HG03354 (cell line): ENCODE measurements around the gene DDX24.

Experiments
- ATAC-seq: cut with Tn5 transposase; IDR thresholded peaks from one replicate; pipeline ENCODE4 v1.9.1; 2021; ENCODE audit warnings: mild to moderate bottlenecking; ENCODE audit not compliant: unreplicated experiment, poor library complexity, severe bottlenecking

Gene DDX24

GRCh38 chr14:94020267-94020666 is 60.7 kb downstream of the DDX24 start:
- ATAC-seq = no peak

GRCh38 chr14:94019329-94019728 is 61.7 kb downstream of the DDX24 start:
- no peak for ATAC-seq

- no peak for ATAC-seq
These were observed 62.7 kb downstream of the DDX24 start for GRCh38 chr14:94018308-94018707.

- no peak for ATAC-seq
These were observed 64.5 kb downstream of the DDX24 start for GRCh38 chr14:94016446-94016976.

GRCh38 chr14:94015223-94015622 is 65.8 kb downstream of the DDX24 start:
- ATAC-seq = no peak

GRCh38 chr14:94014382-94014781 is 66.6 kb downstream of the DDX24 start:
- no peak for ATAC-seq

- no peak for ATAC-seq
These were observed 69.2 kb downstream of the DDX24 start for GRCh38 chr14:94011795-94012194.

- ATAC-seq = no peak
These were observed 70.4 kb downstream of the DDX24 start for GRCh38 chr14:94010625-94011024.

GRCh38 chr14:94009767-94010166 is 71.2 kb downstream of the DDX24 start:
- ATAC-seq = peak; percentile 66

GRCh38 chr14:94008234-94008633 is 72.8 kb downstream of the DDX24 start:
- ATAC-seq = no peak

- no peak for ATAC-seq
These were observed 75.5 kb downstream of the DDX24 start for GRCh38 chr14:94005324-94006073.

GRCh38 chr14:94004015-94004414 is 77.0 kb downstream of the DDX24 start:
- no peak for ATAC-seq

- no peak for ATAC-seq
These were observed 77.6 kb downstream of the DDX24 start for GRCh38 chr14:94003397-94003796.

- ATAC-seq = peak; percentile 70
These were observed 79.3 kb downstream of the DDX24 start for GRCh38 chr14:94001501-94002396.

GRCh38 chr14:94001016-94001415 is 80.0 kb downstream of the DDX24 start:
- ATAC-seq = peak; percentile 5

- ATAC-seq = no peak
These were observed 80.7 kb downstream of the DDX24 start for GRCh38 chr14:94000267-94000666.

- no peak for ATAC-seq
These were observed 81.4 kb downstream of the DDX24 start for GRCh38 chr14:93999573-93999972.

- no peak for ATAC-seq
These were observed 82.1 kb downstream of the DDX24 start for GRCh38 chr14:93998871-93999403.
